Mesothelial cell of epicardium (in vitro differentiated cells): ENCODE measurements around the gene ASF1B. TPM values are rescaled to one million over a fixed set of nuclear protein-coding genes. Genes with fewer than 3 reads are reported as not detected.

ENCODE experiments used
- DNase-seq, 2 experiments: peaks; one replicate each; pipeline ENCODE4 v3.0.0; 2021; ENCODE audit warnings: low spot score in 2 of 2; ENCODE audit not compliant: unreplicated experiment in 2 of 2
- H3K27ac Mint-ChIP-seq: 2 replicates; pipeline ENCODE4 v1.8.0; 2021; ENCODE audit warnings: mixed read lengths
- H3K27me3 Mint-ChIP-seq: 2 replicates; pipeline ENCODE4 v1.8.0; 2021; ENCODE audit warnings: low read depth, mixed read lengths
- H3K36me3 Mint-ChIP-seq: 2 replicates; pipeline ENCODE4 v1.8.0; 2021; ENCODE audit warnings: mixed read lengths
- H3K4me1 Mint-ChIP-seq: 2 replicates; pipeline ENCODE4 v1.8.0; 2021; ENCODE audit warnings: mixed read lengths
- H3K4me3 Mint-ChIP-seq: 2 replicates; pipeline ENCODE4 v1.8.0; 2021; ENCODE audit warnings: mild to moderate bottlenecking, moderate library complexity, mixed read lengths
- H3K9me3 Mint-ChIP-seq: 2 replicates; pipeline ENCODE4 v1.8.0; 2021; ENCODE audit warnings: mixed read lengths
- total RNA-seq: library from RNA; stranded (reverse); gene quantifications from 3 replicates; pipeline ENCODE4 v1.2.1, GENCODE V29; 2021
- TF ChIP-seq, protein P1 (sequence below): fragments of 200-600 bp; sonication (generic); IDR thresholded peaks from one replicate; pipeline ENCODE4 v1.5.0; 2021; ENCODE audit warnings: antibody characterized with exemption; ENCODE audit not compliant: unreplicated experiment

ASF1B gene
- total RNA-seq, 1 donor from 2014 or later: 8.4 TPM

DNA sequence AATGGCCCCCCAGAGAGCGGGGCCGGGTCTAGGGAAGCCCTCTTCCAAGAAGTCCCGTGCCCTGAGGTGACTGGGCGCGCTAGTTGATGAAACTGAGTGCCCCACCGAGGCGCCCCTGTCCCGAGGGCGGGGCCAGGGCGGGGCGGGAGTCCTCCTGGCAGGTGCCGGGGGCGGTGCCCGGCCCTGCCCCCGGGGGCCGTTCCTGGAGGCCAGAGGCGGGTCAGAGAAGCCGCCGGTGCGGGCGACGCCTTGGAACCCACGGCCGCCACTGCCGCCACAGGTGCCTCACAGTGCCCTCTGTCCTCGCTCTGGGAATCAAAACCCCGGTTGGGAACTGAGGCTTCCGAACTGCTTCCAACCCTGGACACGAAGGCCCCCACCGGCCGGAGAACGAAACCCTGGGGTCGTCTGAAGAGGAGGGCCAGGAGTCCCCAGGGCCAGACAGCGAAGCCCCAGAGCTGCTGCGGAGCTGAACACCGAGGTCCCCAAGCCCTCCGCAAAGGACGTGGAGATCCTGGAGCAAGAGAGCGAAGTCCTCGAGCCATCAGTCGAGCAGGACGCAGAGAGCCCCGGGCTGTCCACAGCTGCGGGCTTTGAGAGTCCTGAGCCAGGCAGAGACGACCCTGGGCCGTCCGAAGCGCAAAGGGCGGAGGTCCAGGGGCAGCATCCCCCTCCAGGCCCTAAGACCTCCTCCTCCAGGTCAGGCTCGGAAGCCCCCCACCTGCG, 63.7 kb downstream of the ASF1B start, which contains the start of gene MISP3:
Gene MISP3 (plus strand): TSS at position 252 of the 726 bp plus-strand sequence. CDS start 524 bp downstream, outside the sequence.
- H3K27ac Mint-ChIP-seq: peak within 1 kb of the TSS; percentile 47
- peak in 1 of 2 experiments; percentile 58 for DNase-seq

DNA sequence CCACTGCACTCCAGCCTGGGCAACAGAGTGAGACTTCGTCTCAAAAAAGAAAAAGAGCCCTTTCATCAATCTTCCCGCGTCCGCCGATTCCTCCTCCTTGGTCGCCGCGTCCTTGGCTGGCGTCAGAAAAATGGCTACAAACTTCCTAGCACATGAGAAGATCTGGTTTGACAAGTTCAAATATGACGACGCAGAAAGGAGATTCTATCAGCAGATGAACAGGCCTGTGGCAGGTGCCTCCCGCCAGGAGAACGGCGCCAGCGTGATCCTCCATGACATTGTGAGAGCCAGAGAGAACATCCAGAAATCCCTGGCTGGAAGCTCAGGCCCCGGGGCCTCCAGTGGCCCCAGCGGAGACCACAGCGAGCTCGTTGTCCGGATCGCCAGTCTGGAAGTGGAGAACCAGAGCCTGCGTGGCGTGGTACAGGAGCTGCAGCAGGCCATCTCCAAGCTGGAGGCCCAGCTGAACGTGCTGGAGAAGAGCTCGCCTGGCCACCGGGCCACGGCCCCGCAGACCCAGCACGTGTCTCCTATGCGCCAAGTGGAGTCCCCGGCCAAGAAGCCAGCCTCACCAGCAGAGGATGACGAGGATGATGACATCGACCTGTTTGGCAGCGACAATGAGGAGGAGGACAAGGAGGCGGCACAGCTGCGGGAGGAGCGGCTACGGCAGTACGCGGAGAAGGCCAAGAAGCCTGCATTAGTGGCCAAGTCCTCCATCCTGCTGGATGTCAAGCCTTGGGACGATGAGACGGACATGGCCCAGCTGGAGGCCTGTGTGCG, 65.9 kb downstream of the ASF1B start:
- H3K9me3 Mint-ChIP-seq: no peaks in the 10 kb centered on the region
- H3K36me3 Mint-ChIP-seq: no peaks in the 10 kb centered on the region
- no peak for DNase-seq
- peaks cover 22% of the 10 kb centered on the region for H3K4me1 Mint-ChIP-seq
- TF ChIP-seq, protein P1, sequence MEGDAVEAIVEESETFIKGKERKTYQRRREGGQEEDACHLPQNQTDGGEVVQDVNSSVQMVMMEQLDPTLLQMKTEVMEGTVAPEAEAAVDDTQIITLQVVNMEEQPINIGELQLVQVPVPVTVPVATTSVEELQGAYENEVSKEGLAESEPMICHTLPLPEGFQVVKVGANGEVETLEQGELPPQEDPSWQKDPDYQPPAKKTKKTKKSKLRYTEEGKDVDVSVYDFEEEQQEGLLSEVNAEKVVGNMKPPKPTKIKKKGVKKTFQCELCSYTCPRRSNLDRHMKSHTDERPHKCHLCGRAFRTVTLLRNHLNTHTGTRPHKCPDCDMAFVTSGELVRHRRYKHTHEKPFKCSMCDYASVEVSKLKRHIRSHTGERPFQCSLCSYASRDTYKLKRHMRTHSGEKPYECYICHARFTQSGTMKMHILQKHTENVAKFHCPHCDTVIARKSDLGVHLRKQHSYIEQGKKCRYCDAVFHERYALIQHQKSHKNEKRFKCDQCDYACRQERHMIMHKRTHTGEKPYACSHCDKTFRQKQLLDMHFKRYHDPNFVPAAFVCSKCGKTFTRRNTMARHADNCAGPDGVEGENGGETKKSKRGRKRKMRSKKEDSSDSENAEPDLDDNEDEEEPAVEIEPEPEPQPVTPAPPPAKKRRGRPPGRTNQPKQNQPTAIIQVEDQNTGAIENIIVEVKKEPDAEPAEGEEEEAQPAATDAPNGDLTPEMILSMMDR: no peak
- H3K4me3 Mint-ChIP-seq: no peak overlapping the region
- H3K27me3 Mint-ChIP-seq: peaks cover 2% of the 10 kb centered on the region
- H3K27ac Mint-ChIP-seq: no peak overlapping the region

More for the DNA sequence above, 63.7 kb downstream of the ASF1B start, which contains the start of gene MISP3:
- Mint-ChIP-seq H3K27me3 (peaks cover 2% of the 10 kb centered on the region), H3K4me1 (peaks cover 22% of the 10 kb centered on the region), H3K9me3 (no peaks in the 10 kb centered on the region), H3K36me3 (no peaks in the 10 kb centered on the region), H3K4me3 (peak within 1 kb of the TSS; percentile 91)
- TF ChIP-seq, protein P1: no peak

Other genes with a start within 250 kb of the ASF1B start
- gene BRME1, start 230.5 kb downstream of the ASF1B start, total RNA-seq: 6.3 to 7.2 TPM (median 7.0 TPM) in 3 replicates
- gene CC2D1A, start 230.4 kb downstream of the ASF1B start, total RNA-seq: 59.2 to 66.0 TPM (median 62.8 TPM) in 3 replicates
- gene PODNL1, start 198.2 kb downstream of the ASF1B start, total RNA-seq: 0.20 to 1.0 TPM (median 0.75 TPM) in 3 replicates
- 54.4 to 56.6 TPM (median 55.7 TPM) in 3 replicates for gene DCAF15, start 184.1 kb downstream of the ASF1B start, total RNA-seq
- gene RFX1, start 130.3 kb downstream of the ASF1B start, total RNA-seq: 20.6 to 21.6 TPM (median 21.2 TPM) in 3 replicates
- gene RLN3, start 108.4 kb downstream of the ASF1B start, total RNA-seq: not detected in 3 replicates
- 6.2 to 6.6 TPM (median 6.5 TPM) in 3 replicates for gene IL27RA, start 104.8 kb downstream of the ASF1B start, total RNA-seq
- gene PALM3, start 74.5 kb downstream of the ASF1B start, total RNA-seq: 2.0 to 2.4 TPM (median 2.3 TPM) in 3 replicates
- gene MISP3, start 63.8 kb downstream of the ASF1B start, total RNA-seq: 0.81 to 1.3 TPM (median 0.98 TPM) in 3 replicates
- gene C19orf67, start 50.8 kb downstream of the ASF1B start, total RNA-seq: 0.45 to 0.90 TPM (median 0.58 TPM) in 3 replicates
- 67.8 to 74.2 TPM (median 74.0 TPM) in 3 replicates for gene SAMD1, start 45.8 kb downstream of the ASF1B start, total RNA-seq
- 80.9 to 87.7 TPM (median 82.9 TPM) in 3 replicates for gene PRKACA, start 18.8 kb downstream of the ASF1B start, total RNA-seq
- gene ADGRL1, start 69.6 kb upstream of the ASF1B start, total RNA-seq: 97.9 to 106 TPM (median 102 TPM) in 3 replicates
- gene ADGRE5, start 244.9 kb upstream of the ASF1B start, total RNA-seq: 4.5 to 5.4 TPM (median 4.9 TPM) in 3 replicates